ENCODE measurements around the gene CRYBG3.

- TF ChIP-seq, protein P1, sequence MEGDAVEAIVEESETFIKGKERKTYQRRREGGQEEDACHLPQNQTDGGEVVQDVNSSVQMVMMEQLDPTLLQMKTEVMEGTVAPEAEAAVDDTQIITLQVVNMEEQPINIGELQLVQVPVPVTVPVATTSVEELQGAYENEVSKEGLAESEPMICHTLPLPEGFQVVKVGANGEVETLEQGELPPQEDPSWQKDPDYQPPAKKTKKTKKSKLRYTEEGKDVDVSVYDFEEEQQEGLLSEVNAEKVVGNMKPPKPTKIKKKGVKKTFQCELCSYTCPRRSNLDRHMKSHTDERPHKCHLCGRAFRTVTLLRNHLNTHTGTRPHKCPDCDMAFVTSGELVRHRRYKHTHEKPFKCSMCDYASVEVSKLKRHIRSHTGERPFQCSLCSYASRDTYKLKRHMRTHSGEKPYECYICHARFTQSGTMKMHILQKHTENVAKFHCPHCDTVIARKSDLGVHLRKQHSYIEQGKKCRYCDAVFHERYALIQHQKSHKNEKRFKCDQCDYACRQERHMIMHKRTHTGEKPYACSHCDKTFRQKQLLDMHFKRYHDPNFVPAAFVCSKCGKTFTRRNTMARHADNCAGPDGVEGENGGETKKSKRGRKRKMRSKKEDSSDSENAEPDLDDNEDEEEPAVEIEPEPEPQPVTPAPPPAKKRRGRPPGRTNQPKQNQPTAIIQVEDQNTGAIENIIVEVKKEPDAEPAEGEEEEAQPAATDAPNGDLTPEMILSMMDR (IDR thresholded peaks at IDR 0.05): no peak
- no peak for TF ChIP-seq POLR2A (IDR thresholded peaks at IDR 0.05; ENCODE audit: low read depth)
Measured at GRCh38 chr3:97778152-97778551, 43.7 kb upstream of the CRYBG3 start.
